Measurements from ENCODE around the gene TGM3. TPM values are rescaled to one million over a fixed set of nuclear protein-coding genes. Genes with fewer than 3 reads are reported as not detected.

Gene TGM3
- total and polyA plus RNA-seq, 2 experiments from 2014 or later = 0.08 TPM; not detected in 1

DNA sequence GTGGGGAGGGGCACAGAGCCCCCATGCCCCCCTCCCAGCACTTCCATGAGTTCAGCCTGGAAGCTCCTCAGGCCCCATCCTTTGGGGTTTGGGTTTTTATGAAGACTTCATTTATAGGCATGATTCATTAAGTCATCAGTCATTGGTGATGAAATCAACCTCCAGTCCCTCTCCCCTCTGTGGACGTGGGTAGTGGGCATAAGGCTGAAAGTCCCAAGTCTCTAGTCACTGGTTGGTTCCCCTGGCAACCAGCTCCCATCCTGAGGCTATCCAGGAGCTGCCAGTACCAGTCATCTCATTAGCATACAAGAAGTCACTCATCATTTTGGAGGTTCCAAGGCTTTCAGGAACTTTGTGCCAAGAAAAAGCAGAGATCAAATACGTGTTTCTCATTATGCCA is 9.2 kb downstream of the TGM3 start:
- no peaks in the 10 kb centered on the region for H3K79me2 ChIP-seq (replicated peaks; ENCODE audit: insufficient read depth)
- Mint-ChIP-seq H3K36me3 (ENCODE audit: low read depth) (no peaks in the 10 kb centered on the region), H3K4me1 (peaks cover 4% of the 10 kb centered on the region; the same call in 1 of the 3 replicates), H3K9me3 (no peaks in the 10 kb centered on the region), H3K4me3 (no peak overlapping the region), H3K27me3 (ENCODE audit: insufficient read depth, low read depth, poor library complexity) (peaks cover 9% of the 10 kb centered on the region), H3K27ac (no peak overlapping the region)
- ATAC-seq = no peak
- TF ChIP-seq, protein P1, sequence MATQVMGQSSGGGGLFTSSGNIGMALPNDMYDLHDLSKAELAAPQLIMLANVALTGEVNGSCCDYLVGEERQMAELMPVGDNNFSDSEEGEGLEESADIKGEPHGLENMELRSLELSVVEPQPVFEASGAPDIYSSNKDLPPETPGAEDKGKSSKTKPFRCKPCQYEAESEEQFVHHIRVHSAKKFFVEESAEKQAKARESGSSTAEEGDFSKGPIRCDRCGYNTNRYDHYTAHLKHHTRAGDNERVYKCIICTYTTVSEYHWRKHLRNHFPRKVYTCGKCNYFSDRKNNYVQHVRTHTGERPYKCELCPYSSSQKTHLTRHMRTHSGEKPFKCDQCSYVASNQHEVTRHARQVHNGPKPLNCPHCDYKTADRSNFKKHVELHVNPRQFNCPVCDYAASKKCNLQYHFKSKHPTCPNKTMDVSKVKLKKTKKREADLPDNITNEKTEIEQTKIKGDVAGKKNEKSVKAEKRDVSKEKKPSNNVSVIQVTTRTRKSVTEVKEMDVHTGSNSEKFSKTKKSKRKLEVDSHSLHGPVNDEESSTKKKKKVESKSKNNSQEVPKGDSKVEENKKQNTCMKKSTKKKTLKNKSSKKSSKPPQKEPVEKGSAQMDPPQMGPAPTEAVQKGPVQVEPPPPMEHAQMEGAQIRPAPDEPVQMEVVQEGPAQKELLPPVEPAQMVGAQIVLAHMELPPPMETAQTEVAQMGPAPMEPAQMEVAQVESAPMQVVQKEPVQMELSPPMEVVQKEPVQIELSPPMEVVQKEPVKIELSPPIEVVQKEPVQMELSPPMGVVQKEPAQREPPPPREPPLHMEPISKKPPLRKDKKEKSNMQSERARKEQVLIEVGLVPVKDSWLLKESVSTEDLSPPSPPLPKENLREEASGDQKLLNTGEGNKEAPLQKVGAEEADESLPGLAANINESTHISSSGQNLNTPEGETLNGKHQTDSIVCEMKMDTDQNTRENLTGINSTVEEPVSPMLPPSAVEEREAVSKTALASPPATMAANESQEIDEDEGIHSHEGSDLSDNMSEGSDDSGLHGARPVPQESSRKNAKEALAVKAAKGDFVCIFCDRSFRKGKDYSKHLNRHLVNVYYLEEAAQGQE (IDR thresholded peaks at IDR 0.05; ENCODE audit: unreplicated experiment) = no peak
- TF ChIP-seq, protein P2, sequence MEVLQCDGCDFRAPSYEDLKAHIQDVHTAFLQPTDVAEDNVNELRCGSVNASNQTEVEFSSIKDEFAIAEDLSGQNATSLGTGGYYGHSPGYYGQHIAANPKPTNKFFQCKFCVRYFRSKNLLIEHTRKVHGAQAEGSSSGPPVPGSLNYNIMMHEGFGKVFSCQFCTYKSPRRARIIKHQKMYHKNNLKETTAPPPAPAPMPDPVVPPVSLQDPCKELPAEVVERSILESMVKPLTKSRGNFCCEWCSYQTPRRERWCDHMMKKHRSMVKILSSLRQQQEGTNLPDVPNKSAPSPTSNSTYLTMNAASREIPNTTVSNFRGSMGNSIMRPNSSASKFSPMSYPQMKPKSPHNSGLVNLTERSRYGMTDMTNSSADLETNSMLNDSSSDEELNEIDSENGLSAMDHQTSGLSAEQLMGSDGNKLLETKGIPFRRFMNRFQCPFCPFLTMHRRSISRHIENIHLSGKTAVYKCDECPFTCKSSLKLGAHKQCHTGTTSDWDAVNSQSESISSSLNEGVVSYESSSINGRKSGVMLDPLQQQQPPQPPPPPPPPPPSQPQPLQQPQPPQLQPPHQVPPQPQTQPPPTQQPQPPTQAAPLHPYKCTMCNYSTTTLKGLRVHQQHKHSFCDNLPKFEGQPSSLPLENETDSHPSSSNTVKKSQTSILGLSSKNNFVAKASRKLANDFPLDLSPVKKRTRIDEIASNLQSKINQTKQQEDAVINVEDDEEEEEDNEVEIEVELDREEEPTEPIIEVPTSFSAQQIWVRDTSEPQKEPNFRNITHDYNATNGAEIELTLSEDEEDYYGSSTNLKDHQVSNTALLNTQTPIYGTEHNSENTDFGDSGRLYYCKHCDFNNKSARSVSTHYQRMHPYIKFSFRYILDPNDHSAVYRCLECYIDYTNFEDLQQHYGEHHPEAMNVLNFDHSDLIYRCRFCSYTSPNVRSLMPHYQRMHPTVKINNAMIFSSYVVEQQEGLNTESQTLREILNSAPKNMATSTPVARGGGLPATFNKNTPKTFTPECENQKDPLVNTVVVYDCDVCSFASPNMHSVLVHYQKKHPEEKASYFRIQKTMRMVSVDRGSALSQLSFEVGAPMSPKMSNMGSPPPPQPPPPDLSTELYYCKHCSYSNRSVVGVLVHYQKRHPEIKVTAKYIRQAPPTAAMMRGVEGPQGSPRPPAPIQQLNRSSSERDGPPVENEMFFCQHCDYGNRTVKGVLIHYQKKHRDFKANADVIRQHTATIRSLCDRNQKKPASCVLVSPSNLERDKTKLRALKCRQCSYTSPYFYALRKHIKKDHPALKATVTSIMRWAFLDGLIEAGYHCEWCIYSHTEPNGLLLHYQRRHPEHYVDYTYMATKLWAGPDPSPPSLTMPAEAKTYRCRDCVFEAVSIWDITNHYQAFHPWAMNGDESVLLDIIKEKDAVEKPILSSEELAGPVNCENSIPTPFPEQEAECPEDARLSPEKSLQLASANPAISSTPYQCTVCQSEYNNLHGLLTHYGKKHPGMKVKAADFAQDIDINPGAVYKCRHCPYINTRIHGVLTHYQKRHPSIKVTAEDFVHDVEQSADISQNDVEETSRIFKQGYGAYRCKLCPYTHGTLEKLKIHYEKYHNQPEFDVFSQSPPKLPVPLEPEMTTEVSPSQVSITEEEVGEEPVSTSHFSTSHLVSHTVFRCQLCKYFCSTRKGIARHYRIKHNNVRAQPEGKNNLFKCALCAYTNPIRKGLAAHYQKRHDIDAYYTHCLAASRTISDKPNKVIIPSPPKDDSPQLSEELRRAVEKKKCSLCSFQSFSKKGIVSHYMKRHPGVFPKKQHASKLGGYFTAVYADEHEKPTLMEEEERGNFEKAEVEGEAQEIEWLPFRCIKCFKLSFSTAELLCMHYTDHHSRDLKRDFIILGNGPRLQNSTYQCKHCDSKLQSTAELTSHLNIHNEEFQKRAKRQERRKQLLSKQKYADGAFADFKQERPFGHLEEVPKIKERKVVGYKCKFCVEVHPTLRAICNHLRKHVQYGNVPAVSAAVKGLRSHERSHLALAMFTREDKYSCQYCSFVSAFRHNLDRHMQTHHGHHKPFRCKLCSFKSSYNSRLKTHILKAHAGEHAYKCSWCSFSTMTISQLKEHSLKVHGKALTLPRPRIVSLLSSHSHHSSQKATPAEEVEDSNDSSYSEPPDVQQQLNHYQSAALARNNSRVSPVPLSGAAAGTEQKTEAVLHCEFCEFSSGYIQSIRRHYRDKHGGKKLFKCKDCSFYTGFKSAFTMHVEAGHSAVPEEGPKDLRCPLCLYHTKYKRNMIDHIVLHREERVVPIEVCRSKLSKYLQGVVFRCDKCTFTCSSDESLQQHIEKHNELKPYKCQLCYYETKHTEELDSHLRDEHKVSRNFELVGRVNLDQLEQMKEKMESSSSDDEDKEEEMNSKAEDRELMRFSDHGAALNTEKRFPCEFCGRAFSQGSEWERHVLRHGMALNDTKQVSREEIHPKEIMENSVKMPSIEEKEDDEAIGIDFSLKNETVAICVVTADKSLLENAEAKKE (CRISPR knock-in tag; IDR thresholded peaks at IDR 0.05) = no peak
- TF ChIP-seq JUNB (IDR thresholded peaks at IDR 0.05; ENCODE audit: unreplicated experiment) (no peak), EZH2phosphoT487 (IDR thresholded peaks at IDR 0.05; ENCODE audit: unreplicated experiment) (no peak), ZNF331 (CRISPR knock-in tag; IDR thresholded peaks at IDR 0.05; ENCODE audit: low read depth) (no peak), NANOG (IDR thresholded peaks at IDR 0.05; ENCODE audit: borderline replicate concordance) (no peak), CREB1 (CRISPR knock-in tag; IDR thresholded peaks at IDR 0.05; ENCODE audit: low read depth) (no peak), STAT1 (IDR thresholded peaks at IDR 0.05; ENCODE audit: unreplicated experiment) (no peak), POLR2AphosphoS5 (IDR thresholded peaks at IDR 0.05; ENCODE audit: low read depth) (no peak), EZH2 (IDR thresholded peaks at IDR 0.05; ENCODE audit: low read depth, unreplicated experiment) (no peak), ZNF114 (CRISPR knock-in tag; IDR thresholded peaks at IDR 0.05) (no peak)
- TF ChIP-seq, protein P3, sequence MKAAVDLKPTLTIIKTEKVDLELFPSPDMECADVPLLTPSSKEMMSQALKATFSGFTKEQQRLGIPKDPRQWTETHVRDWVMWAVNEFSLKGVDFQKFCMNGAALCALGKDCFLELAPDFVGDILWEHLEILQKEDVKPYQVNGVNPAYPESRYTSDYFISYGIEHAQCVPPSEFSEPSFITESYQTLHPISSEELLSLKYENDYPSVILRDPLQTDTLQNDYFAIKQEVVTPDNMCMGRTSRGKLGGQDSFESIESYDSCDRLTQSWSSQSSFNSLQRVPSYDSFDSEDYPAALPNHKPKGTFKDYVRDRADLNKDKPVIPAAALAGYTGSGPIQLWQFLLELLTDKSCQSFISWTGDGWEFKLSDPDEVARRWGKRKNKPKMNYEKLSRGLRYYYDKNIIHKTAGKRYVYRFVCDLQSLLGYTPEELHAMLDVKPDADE (IDR thresholded peaks at IDR 0.05) = no peak
- TF ChIP-seq, protein P4, sequence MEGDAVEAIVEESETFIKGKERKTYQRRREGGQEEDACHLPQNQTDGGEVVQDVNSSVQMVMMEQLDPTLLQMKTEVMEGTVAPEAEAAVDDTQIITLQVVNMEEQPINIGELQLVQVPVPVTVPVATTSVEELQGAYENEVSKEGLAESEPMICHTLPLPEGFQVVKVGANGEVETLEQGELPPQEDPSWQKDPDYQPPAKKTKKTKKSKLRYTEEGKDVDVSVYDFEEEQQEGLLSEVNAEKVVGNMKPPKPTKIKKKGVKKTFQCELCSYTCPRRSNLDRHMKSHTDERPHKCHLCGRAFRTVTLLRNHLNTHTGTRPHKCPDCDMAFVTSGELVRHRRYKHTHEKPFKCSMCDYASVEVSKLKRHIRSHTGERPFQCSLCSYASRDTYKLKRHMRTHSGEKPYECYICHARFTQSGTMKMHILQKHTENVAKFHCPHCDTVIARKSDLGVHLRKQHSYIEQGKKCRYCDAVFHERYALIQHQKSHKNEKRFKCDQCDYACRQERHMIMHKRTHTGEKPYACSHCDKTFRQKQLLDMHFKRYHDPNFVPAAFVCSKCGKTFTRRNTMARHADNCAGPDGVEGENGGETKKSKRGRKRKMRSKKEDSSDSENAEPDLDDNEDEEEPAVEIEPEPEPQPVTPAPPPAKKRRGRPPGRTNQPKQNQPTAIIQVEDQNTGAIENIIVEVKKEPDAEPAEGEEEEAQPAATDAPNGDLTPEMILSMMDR (conservative IDR thresholded peaks at IDR 0.05; ENCODE audit: low read depth in 2 of 2) = no peak
- H4K20me1 ChIP-seq (replicated peaks; ENCODE audit: insufficient read depth) = no peaks in the 10 kb centered on the region
- H3K4me3 ChIP-seq = no peak overlapping the region
- H3K4me2 ChIP-seq = no peak overlapping the region
- H3K36me3 ChIP-seq (ENCODE audit: insufficient read depth) = no peaks in the 10 kb centered on the region
- no peaks in the 10 kb centered on the region; the same call in 1 of the 2 replicates for H3K9me2 ChIP-seq (ENCODE audit: insufficient read depth)
- DNase-seq (ENCODE audit: low spot score) = no peak
- H3K27ac ChIP-seq (ENCODE audit: low read depth) = no peak overlapping the region
- no peak overlapping the region for H2AFZ ChIP-seq
- no peaks in the 10 kb centered on the region for H3K27me3 ChIP-seq (ENCODE audit: insufficient read depth)
- H3F3A ChIP-seq (replicated peaks; ENCODE audit: low read depth) = no peaks in the 10 kb centered on the region
- no peaks in the 10 kb centered on the region for H3K4me1 ChIP-seq (ENCODE audit: insufficient read depth)
